SU-DHL-6 (cell line): ENCODE data around the gene AFAP1.

Source experiments
- H2AFZ ChIP-seq: fragments of 200-600 bp; sonication (generic); 2 replicates; pipeline ENCODE4 v1.6.1; 2014; ENCODE audit warnings: low read depth, mild to moderate bottlenecking, moderate library complexity, mixed read lengths, antibody characterized with exemption, low read length; ENCODE audit not compliant: severe bottlenecking
- H3F3A ChIP-seq: fragments of 200-600 bp; shearing (Covaris generic); 2 replicates; pipeline ENCODE4 v1.6.0; 2016; ENCODE audit warnings: antibody characterized with exemption, mild to moderate bottlenecking; ENCODE audit not compliant: insufficient read depth
- H3K27ac ChIP-seq: fragments of 200-600 bp; sonication (generic); 2 replicates; pipeline ENCODE4 v1.5.1; 2016; ENCODE audit warnings: low read depth, mild to moderate bottlenecking, low read length, moderate library complexity, mixed read lengths
- H3K27me3 ChIP-seq: fragments of 200-600 bp; sonication (generic), shearing (Covaris generic); 2 replicates; pipeline ENCODE4 v1.6.0; 2014; ENCODE audit warnings: mild to moderate bottlenecking, low read length
- H3K36me3 ChIP-seq: fragments of 200-600 bp; sonication (generic); 2 replicates; pipeline ENCODE4 v1.6.1; 2014; ENCODE audit warnings: mild to moderate bottlenecking, low read length, mixed read lengths
- H3K4me2 ChIP-seq: fragments of 300-600, 200-600 bp; shearing (Covaris generic), sonication (generic); 2 replicates; pipeline ENCODE4 v1.6.0; 2014; ENCODE audit warnings: low read length, low read depth, mild to moderate bottlenecking; ENCODE audit not compliant: poor library complexity, severe bottlenecking
- H3K4me3 ChIP-seq: fragments of 200-600 bp; sonication (generic); 2 replicates; pipeline ENCODE4 v1.5.1; 2014; ENCODE audit warnings: antibody characterized with exemption, low read length, mild to moderate bottlenecking, mixed read lengths; ENCODE audit not compliant: insufficient read depth, poor library complexity, severe bottlenecking
- H3K79me2 ChIP-seq: fragments of 200-600 bp; sonication (generic); 2 replicates; pipeline ENCODE4 v1.6.1; 2014; ENCODE audit warnings: mild to moderate bottlenecking, low read length, moderate library complexity; ENCODE audit not compliant: insufficient read depth
- H3K9ac ChIP-seq: fragments of 200-600 bp; sonication (generic); 2 replicates; pipeline ENCODE4 v1.7.0; 2014; ENCODE audit warnings: mild to moderate bottlenecking, low read length
- H3K9me2 ChIP-seq: fragments of 200-600 bp; sonication (generic); replicated peaks from 2 replicates; pipeline ENCODE4 v1.6.1; 2014; ENCODE audit warnings: low read length; ENCODE audit not compliant: insufficient read depth
- H3K9me3 ChIP-seq: fragments of 200-600 bp; sonication (generic); 2 replicates; pipeline ENCODE4 v1.6.1; 2014; ENCODE audit warnings: low read length, mixed read lengths; ENCODE audit not compliant: insufficient read depth
- H4K20me1 ChIP-seq: fragments of 200-600 bp; sonication (generic); 2 replicates; pipeline ENCODE4 v1.6.1; 2014; ENCODE audit warnings: low read depth, mild to moderate bottlenecking, antibody characterized with exemption, low read length, moderate library complexity, mixed read lengths
- CTCF ChIP-seq: fragments of 200-600 bp; sonication (generic); IDR thresholded peaks from one replicate; pipeline ENCODE4 v1.5.1; 2017; ENCODE audit warnings: antibody characterized with exemption, mild to moderate bottlenecking, low read length, moderate library complexity; ENCODE audit not compliant: insufficient read depth, poor library complexity, severe bottlenecking
- EZH2phosphoT487 ChIP-seq: fragments of 200-600 bp; sonication (generic), shearing (Covaris generic); conservative IDR thresholded peaks from 2 replicates; pipeline ENCODE4 v1.6.1; 2018; ENCODE audit warnings: mild to moderate bottlenecking, antibody characterized with exemption, low read length, moderate library complexity, mixed read lengths

Gene AFAP1

DNA sequence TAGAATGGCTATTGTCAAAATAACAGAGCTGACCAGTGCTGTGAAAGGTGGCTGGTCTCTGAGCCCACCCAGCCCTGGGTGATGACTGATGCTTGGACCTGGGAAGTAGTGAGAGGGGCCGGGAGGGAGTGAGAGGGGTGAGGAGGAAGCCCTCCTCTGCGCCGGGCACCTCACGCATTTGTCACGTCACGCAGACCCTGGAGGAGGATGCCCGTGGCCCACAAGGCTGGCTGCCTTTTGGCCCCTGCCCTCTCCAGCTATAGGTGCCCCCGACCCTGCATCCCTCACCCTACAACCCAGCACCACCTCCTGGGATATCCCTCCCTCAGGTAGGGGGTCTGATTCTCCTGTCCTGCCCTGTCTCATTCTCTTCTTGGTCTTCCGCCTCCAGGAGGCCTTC lies 207.4 kb downstream of the AFAP1 start:
- no peak overlapping the region for H2AFZ ChIP-seq
- H3K36me3 ChIP-seq: no peaks in the 10 kb centered on the region
- H4K20me1 ChIP-seq: no peaks in the 10 kb centered on the region
- H3K79me2 ChIP-seq: no peaks in the 10 kb centered on the region
- no peaks in the 10 kb centered on the region for H3F3A ChIP-seq
- no peaks in the 10 kb centered on the region for H3K27me3 ChIP-seq
- H3K4me2 ChIP-seq: no peak overlapping the region
- H3K9ac ChIP-seq: no peak overlapping the region
- no peaks in the 10 kb centered on the region for H3K9me2 ChIP-seq
- no peak overlapping the region for H3K27ac ChIP-seq
- TF ChIP-seq EZH2phosphoT487 (no peak), CTCF (no peak)
- no peaks in the 10 kb centered on the region for H3K9me3 ChIP-seq
- H3K4me3 ChIP-seq: no peak overlapping the region

DNA sequence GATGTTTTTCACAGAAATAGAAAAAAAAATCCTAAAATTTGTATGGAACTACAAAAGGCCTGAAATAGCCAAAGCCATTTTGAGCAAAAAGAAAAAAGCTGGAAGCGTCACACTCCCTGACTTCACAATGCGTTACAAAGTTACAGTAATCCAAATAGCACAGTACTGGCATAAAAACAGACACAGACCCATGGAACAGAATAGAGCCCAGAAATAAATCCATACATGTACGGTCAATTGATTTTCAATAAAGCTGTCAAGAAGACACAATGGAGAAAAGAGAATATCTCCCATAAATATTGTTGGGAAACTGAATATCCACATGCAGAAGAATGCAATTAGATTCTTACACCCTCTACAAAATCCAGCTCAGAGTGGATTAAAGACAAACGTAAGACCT lies 208.2 kb downstream of the AFAP1 start:
- H3K36me3 ChIP-seq: no peaks in the 10 kb centered on the region
- no peak overlapping the region for H3K4me2 ChIP-seq
- no peak overlapping the region for H3K9ac ChIP-seq
- no peaks in the 10 kb centered on the region for H3F3A ChIP-seq
- H4K20me1 ChIP-seq: no peaks in the 10 kb centered on the region
- H3K9me3 ChIP-seq: no peaks in the 10 kb centered on the region
- no peaks in the 10 kb centered on the region for H3K9me2 ChIP-seq
- H2AFZ ChIP-seq: no peak overlapping the region
- H3K79me2 ChIP-seq: no peaks in the 10 kb centered on the region
- TF ChIP-seq EZH2phosphoT487 (no peak), CTCF (no peak)
- no peaks in the 10 kb centered on the region for H3K27me3 ChIP-seq
- H3K4me3 ChIP-seq: no peak overlapping the region
- H3K27ac ChIP-seq: no peak overlapping the region

GRCh38 chr4:7727749-7728148 lies 211.9 kb downstream of the AFAP1 start:
- TF ChIP-seq CTCF (no peak), EZH2phosphoT487 (no peak)
- H3K79me2 ChIP-seq: no peaks in the 10 kb centered on the region

More at GRCh38 chr4:7727749-7728148, 211.9 kb downstream of the AFAP1 start:
- Histone ChIP-seq H3K36me3 (no peaks in the 10 kb centered on the region), H3K9ac (no peak overlapping the region), H3K4me3 (no peak overlapping the region), H4K20me1 (no peaks in the 10 kb centered on the region), H3K9me2 (no peaks in the 10 kb centered on the region), H3K4me2 (no peak overlapping the region), H3K9me3 (no peaks in the 10 kb centered on the region), H3F3A (no peaks in the 10 kb centered on the region), H3K27me3 (no peaks in the 10 kb centered on the region), H2AFZ (no peak overlapping the region), H3K27ac (no peak overlapping the region)
